GM23338 (cell line): ENCODE data around the gene EVL. TPM values are rescaled to one million over a fixed set of nuclear protein-coding genes. Genes with fewer than 3 reads are reported as not detected.

ENCODE experiments used
- CREB1 ChIP-seq: fragments of 250-450 bp; sonication (Bioruptor Pico); IDR thresholded peaks from 2 replicates; pipeline ENCODE4 v1.5.0; 2020; ENCODE audit warnings: low read depth, mild to moderate bottlenecking, moderate library complexity
- CTCF ChIP-seq, 2 experiments: fragments of 200-600 bp in 1 of 2; sonication (generic) in 1 of 2; conservative IDR thresholded peaks; 2 replicates each; pipeline versions ENCODE4 v1.5.1 to v1.6.1; 2016 to 2017; ENCODE audit warnings: antibody characterized with exemption in 2 of 2, low read depth in 2 of 2, mild to moderate bottlenecking in 2 of 2, moderate library complexity in 1 of 2
- ETS1 ChIP-seq: IDR thresholded peaks from 2 replicates; pipeline ENCODE4 v1.6.1; 2016; ENCODE audit warnings: antibody characterized with exemption
- EZH2 ChIP-seq: fragments of 200-600 bp; sonication (generic); IDR thresholded peaks from one replicate; pipeline ENCODE4 v1.8.0; 2017; ENCODE audit warnings: antibody characterized with exemption, mild to moderate bottlenecking, low read depth; ENCODE audit not compliant: unreplicated experiment
- EZH2phosphoT487 ChIP-seq: fragments of 200-600 bp; sonication (generic); IDR thresholded peaks from one replicate; pipeline ENCODE4 v1.8.1; 2018; ENCODE audit warnings: antibody characterized with exemption; ENCODE audit not compliant: unreplicated experiment
- JUNB ChIP-seq: IDR thresholded peaks from one replicate; pipeline ENCODE4 v1.6.1; 2016; ENCODE audit warnings: antibody characterized with exemption; ENCODE audit not compliant: unreplicated experiment
- REST ChIP-seq: IDR thresholded peaks from one replicate; pipeline ENCODE4 v1.6.1; 2018; ENCODE audit warnings: antibody characterized with exemption; ENCODE audit not compliant: unreplicated experiment
- STAT1 ChIP-seq: IDR thresholded peaks from one replicate; pipeline ENCODE4 v1.6.1; 2016; ENCODE audit warnings: antibody characterized with exemption; ENCODE audit not compliant: unreplicated experiment
- microRNA counts: library from miRNA; unstranded; fragments of <30 nt; microRNA quantifications from one replicate; lab custom pipeline; 2017
- microRNA-seq: library from miRNA; unstranded; fragments of <30 nt; microRNA quantifications from one replicate; pipeline ENCODE4, GENCODE V29; 2017
- polyA plus RNA-seq: library from polyadenylated mRNA; unstranded; fragments of >200 nt; fragmentation: Nextera tagmentation; extraction: Ambion mirVana; gene quantifications from 2 replicates; pipeline ENCODE4 v1.2.1, GENCODE V29; 2016
- small RNA-seq: library from RNA; depleted of rRNA; stranded (forward); fragments of <200 nt; gene quantifications from one replicate; pipeline ENCODE3, GENCODE V24; 2014; ENCODE audit warnings: low replicate concordance
- total RNA-seq: library from RNA; depleted of rRNA; stranded (reverse); fragments of >200 nt; shearing (Covaris generic); gene quantifications from 2 replicates; pipeline ENCODE4 v1.2.3, GENCODE V29; 2014; rRNA removed

The EVL gene
- total and polyA plus RNA-seq, 2 experiments from 2014 or later, result 28.2 to 50.5 TPM

- peak; percentile 66 to 89 for TF ChIP-seq CTCF (conservative IDR thresholded peaks at IDR 0.05; ENCODE audit: low read depth in 2 of 2)
- TF ChIP-seq JUNB, result no peak
- TF ChIP-seq CREB1 (CRISPR knock-in tag), result peak; percentile 46; the same call in 1 of the 2 replicates
- TF ChIP-seq EZH2, result no peak
- no peak for TF ChIP-seq ETS1
- no peak for TF ChIP-seq REST
- TF ChIP-seq STAT1, result no peak
- no peak for TF ChIP-seq EZH2phosphoT487
These were observed 127.6 kb downstream of the EVL start (continued) for GRCh38 chr14:100192672-100193416.

MicroRNAs encoded within 50 kb of the gene (microRNA counts, 767-probe panel; counts per million panel counts)
- microRNA hsa-miR-151b (lab: Ali Mortazavi, UCI) (not detected), microRNA hsa-miR-342-3p (lab: Ali Mortazavi, UCI) (6,675 counts per million, percentile 34 among the panel's probes with 10 or more counts), microRNA hsa-miR-342-5p (lab: Ali Mortazavi, UCI) (not detected)

Small RNA genes within 50 kb of the gene (microRNA-seq; reads per million reads assigned to microRNA genes)
- gene MIR151B (1.1 reads per million), gene MIR342 (228 reads per million, percentile 75 among the genes with 10 or more reads in this experiment)

Small RNA genes within 50 kb of the gene (small RNA-seq; reads per million reads assigned to genes)
- 0.10 reads per million for gene MIR151B
- gene MIR342, result 7.4 reads per million, percentile 95 among the genes with 10 or more reads in this experiment

Other genes with a start within 250 kb of the EVL start
- gene DEGS2, start 94.2 kb downstream of the EVL start, total RNA-seq, result 0.35 and 0.63 TPM in 2 replicates
- gene DEGS2, start 94.2 kb downstream of the EVL start, polyA plus RNA-seq, result 1.0 and 2.2 TPM in 2 replicates
- 79.5 and 88.2 TPM in 2 replicates for gene YY1, start 173.7 kb downstream of the EVL start, total RNA-seq
- 126 and 128 TPM in 2 replicates for gene YY1, start 173.7 kb downstream of the EVL start, polyA plus RNA-seq
- 206 TPM in 2 replicates for gene SLC25A29, start 241.0 kb downstream of the EVL start, total RNA-seq
- gene SLC25A29, start 241.0 kb downstream of the EVL start, polyA plus RNA-seq, result 65.6 and 67.3 TPM in 2 replicates